ENCODE measurements around the gene KRTAP10-2.
"Not testable (repeated sequence)": the region's sequence is repeated elsewhere in the genome, so short reads cannot be mapped to it uniquely, and the experiment has no call there.

GRCh38 chr21:44580231-44580821, 29.0 kb upstream of the KRTAP10-2 start, which contains the start of gene KRTAP10-5:
- TF ChIP-seq POLR2A, POLR2AphosphoS5 (IDR thresholded peaks at IDR 0.05; ENCODE audit: low read depth, low read length): not testable (repeated sequence)
